Measurements from ENCODE around the gene AFG3L2. TPM values are rescaled to one million over a fixed set of nuclear protein-coding genes. Genes with fewer than 3 reads are reported as not detected.

Gene AFG3L2
- total and polyA plus RNA-seq, 2 of the 13 experiments (the other 11 are each of a cell fraction or from before 2014, with no cell fraction given) = 28.6 to 86.9 TPM

- POLR2A ChIA-PET = no interaction called here
- BruUV-seq (replicated peaks) = no TSS peak
- H3K27ac ChIP-seq (ENCODE audit: extremely low read length, insufficient read depth, low read length) = no peak overlapping the region
- in situ Hi-C loops (cut with HindIII; ENCODE audit: extremely low pct_ligation_motif_present, low pct_unique_long_range_greater_than_20kb) = no loop called here
- H3K36me3 ChIP-seq (replicated peaks in 1 of 2; ENCODE audit: control insufficient read depth in 1 of 2, insufficient read depth in 2 of 2, low read length in 2 of 2) = peaks cover 22 to 57% of the 10 kb centered on the region in 2 experiments
- H3K9me3 ChIP-seq (ENCODE audit: low read length) = no peaks in the 10 kb centered on the region
- ATAC-seq (no peak), DNase-seq (ENCODE audit: low spot score) (no peak), FAIRE-seq (no peak)
- no peaks in the 10 kb centered on the region for H3K79me2 ChIP-seq (ENCODE audit: insufficient read depth, low read length)
- WGBS (ENCODE audit: low lambda C conversion rate) = 96% methylated on average over 4 of the region's 4 CpGs
- H3K9ac ChIP-seq (ENCODE audit: insufficient read depth, low read depth, low read length) = no peak overlapping the region
- CTCF ChIA-PET (ENCODE audit: low intra/inter-chr PET ratio, low total read pairs) = no interaction called here
- H4K20me1 ChIP-seq (ENCODE audit: insufficient read depth, low read length) = 0 out of 2 replicates have a peak, but pooled peaks cover 8% of the 10 kb centered on the region
- H2AFZ ChIP-seq (ENCODE audit: low read length) = no peak overlapping the region
- intact Hi-C loops (cut with micrococcal nuclease; ENCODE audit: unreplicated experiment) = no loop called here
- H3K4me1 ChIP-seq (ENCODE audit: insufficient read depth, low read length) = peaks cover 8% of the 10 kb centered on the region
- H3K27me3 ChIP-seq (ENCODE audit: control insufficient read depth in 1 of 2, insufficient read depth in 2 of 2, low read length in 2 of 2) = no peaks in the 10 kb centered on the region
- H3K4me2 ChIP-seq (ENCODE audit: low read depth, low read length) = no peak overlapping the region
- H3K4me3 ChIP-seq (replicated peaks in 1 of 3; ENCODE audit: insufficient read depth in 1 of 3, low read depth in 2 of 3, low read length in 3 of 3) = no peak overlapping the region
- TF ChIP-seq, protein P1, sequence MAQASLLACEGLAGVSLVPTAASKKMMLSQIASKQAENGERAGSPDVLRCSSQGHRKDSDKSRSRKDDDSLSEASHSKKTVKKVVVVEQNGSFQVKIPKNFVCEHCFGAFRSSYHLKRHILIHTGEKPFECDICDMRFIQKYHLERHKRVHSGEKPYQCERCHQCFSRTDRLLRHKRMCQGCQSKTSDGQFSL (CRISPR knock-in tag; IDR thresholded peaks at IDR 0.05) = no peak
- TF ChIP-seq KDM5A (IDR thresholded peaks at IDR 0.05; ENCODE audit: borderline replicate concordance, low read length) = no peak
- no peak for TF ChIP-seq ZKSCAN8 (CRISPR knock-in tag; IDR thresholded peaks at IDR 0.05; ENCODE audit: borderline replicate concordance)
- no peak for TF ChIP-seq FOXO1 (CRISPR knock-in tag; IDR thresholded peaks at IDR 0.05)
- no peak for TF ChIP-seq ZNF329 (CRISPR knock-in tag; IDR thresholded peaks at IDR 0.05; ENCODE audit: low read depth)
- TF ChIP-seq TRIM24 (CRISPR knock-in tag; IDR thresholded peaks at IDR 0.05) = no peak
- TF ChIP-seq PRPF4 (IDR thresholded peaks at IDR 0.05; ENCODE audit: low read depth, low read length, poor library complexity, severe bottlenecking) = no peak
- no peak for TF ChIP-seq GABPA (IDR thresholded peaks at IDR 0.05; ENCODE audit: low read depth, low read length)
- no peak for TF ChIP-seq GABPA (CRISPR knock-in tag; IDR thresholded peaks at IDR 0.05; ENCODE audit: low read depth)
- no peak for TF ChIP-seq ZBTB26 (CRISPR knock-in tag; IDR thresholded peaks at IDR 0.05; ENCODE audit: borderline replicate concordance)
- no peak for TF ChIP-seq HNRNPL (IDR thresholded peaks at IDR 0.05; ENCODE audit: low read depth, low read length)
- TF ChIP-seq HHEX (CRISPR knock-in tag; IDR thresholded peaks at IDR 0.05) = no peak
- TF ChIP-seq NR2C2 (CRISPR knock-in tag; IDR thresholded peaks at IDR 0.05; ENCODE audit: borderline replicate concordance) = no peak
- TF ChIP-seq, protein P2, sequence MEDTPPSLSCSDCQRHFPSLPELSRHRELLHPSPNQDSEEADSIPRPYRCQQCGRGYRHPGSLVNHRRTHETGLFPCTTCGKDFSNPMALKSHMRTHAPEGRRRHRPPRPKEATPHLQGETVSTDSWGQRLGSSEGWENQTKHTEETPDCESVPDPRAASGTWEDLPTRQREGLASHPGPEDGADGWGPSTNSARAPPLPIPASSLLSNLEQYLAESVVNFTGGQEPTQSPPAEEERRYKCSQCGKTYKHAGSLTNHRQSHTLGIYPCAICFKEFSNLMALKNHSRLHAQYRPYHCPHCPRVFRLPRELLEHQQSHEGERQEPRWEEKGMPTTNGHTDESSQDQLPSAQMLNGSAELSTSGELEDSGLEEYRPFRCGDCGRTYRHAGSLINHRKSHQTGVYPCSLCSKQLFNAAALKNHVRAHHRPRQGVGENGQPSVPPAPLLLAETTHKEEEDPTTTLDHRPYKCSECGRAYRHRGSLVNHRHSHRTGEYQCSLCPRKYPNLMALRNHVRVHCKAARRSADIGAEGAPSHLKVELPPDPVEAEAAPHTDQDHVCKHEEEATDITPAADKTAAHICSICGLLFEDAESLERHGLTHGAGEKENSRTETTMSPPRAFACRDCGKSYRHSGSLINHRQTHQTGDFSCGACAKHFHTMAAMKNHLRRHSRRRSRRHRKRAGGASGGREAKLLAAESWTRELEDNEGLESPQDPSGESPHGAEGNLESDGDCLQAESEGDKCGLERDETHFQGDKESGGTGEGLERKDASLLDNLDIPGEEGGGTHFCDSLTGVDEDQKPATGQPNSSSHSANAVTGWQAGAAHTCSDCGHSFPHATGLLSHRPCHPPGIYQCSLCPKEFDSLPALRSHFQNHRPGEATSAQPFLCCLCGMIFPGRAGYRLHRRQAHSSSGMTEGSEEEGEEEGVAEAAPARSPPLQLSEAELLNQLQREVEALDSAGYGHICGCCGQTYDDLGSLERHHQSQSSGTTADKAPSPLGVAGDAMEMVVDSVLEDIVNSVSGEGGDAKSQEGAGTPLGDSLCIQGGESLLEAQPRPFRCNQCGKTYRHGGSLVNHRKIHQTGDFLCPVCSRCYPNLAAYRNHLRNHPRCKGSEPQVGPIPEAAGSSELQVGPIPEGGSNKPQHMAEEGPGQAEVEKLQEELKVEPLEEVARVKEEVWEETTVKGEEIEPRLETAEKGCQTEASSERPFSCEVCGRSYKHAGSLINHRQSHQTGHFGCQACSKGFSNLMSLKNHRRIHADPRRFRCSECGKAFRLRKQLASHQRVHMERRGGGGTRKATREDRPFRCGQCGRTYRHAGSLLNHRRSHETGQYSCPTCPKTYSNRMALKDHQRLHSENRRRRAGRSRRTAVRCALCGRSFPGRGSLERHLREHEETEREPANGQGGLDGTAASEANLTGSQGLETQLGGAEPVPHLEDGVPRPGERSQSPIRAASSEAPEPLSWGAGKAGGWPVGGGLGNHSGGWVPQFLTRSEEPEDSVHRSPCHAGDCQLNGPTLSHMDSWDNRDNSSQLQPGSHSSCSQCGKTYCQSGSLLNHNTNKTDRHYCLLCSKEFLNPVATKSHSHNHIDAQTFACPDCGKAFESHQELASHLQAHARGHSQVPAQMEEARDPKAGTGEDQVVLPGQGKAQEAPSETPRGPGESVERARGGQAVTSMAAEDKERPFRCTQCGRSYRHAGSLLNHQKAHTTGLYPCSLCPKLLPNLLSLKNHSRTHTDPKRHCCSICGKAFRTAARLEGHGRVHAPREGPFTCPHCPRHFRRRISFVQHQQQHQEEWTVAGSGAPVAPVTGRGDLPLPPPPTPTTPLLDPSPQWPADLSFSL (CRISPR knock-in tag; IDR thresholded peaks at IDR 0.05) = no peak
- no peak for TF ChIP-seq ZGPAT (CRISPR knock-in tag; IDR thresholded peaks at IDR 0.05)
- TF ChIP-seq CEBPG (CRISPR knock-in tag; IDR thresholded peaks at IDR 0.05) = no peak
- no peak for TF ChIP-seq EP300 (IDR thresholded peaks at IDR 0.05; ENCODE audit: low read depth in 2 of 2, low read length in 2 of 2)
- TF ChIP-seq EP300 (CRISPR knock-in tag; IDR thresholded peaks at IDR 0.05; ENCODE audit: borderline replicate concordance) = no peak
Observed at GRCh38 chr18:12342661-12343060, 34.4 kb downstream of the AFG3L2 start.

All from HepG2 (cell line).